GM18907 (cell line): ENCODE measurements around the gene PIH1D1.
"Not testable (repeated sequence)": the region's sequence is repeated elsewhere in the genome, so short reads cannot be mapped to it uniquely, and the experiment has no call there.

ENCODE experiments used
- ATAC-seq: cut with Tn5 transposase; IDR thresholded peaks from one replicate; pipeline ENCODE4 v1.9.1; 2021; ENCODE audit warnings: mild to moderate bottlenecking, moderate library complexity; ENCODE audit not compliant: unreplicated experiment

PIH1D1 gene

GRCh38 chr19:49481020-49481683 is 29.5 kb upstream of the PIH1D1 start:
- ATAC-seq = no peak

GRCh38 chr19:49479975-49480628 is 28.5 kb upstream of the PIH1D1 start:
- ATAC-seq = no peak

- no peak for ATAC-seq
Measured at GRCh38 chr19:49475995-49476880, 24.6 kb upstream of the PIH1D1 start.

- ATAC-seq = no peak
Measured at GRCh38 chr19:49475191-49475917, 23.7 kb upstream of the PIH1D1 start.

GRCh38 chr19:49474542-49474924 is 22.9 kb upstream of the PIH1D1 start:
- ATAC-seq = no peak

- ATAC-seq = peak; percentile 49
Measured at GRCh38 chr19:49473868-49474541, 22.4 kb upstream of the PIH1D1 start, which contains the start of gene FLT3LG. Gene FLT3LG, plus strand, starts transcription at chr19:49474215. Its CDS starts 425 bp downstream, at chr19:49474640.

GRCh38 chr19:49473501-49473867 is 21.9 kb upstream of the PIH1D1 start:
- ATAC-seq = not testable (repeated sequence)

GRCh38 chr19:49472936-49473335 is 21.3 kb upstream of the PIH1D1 start:
- ATAC-seq = no peak

GRCh38 chr19:49470615-49470978 is 19.0 kb upstream of the PIH1D1 start:
- no peak for ATAC-seq

GRCh38 chr19:49469828-49470614 is 18.4 kb upstream of the PIH1D1 start:
- peak; percentile 48 for ATAC-seq

GRCh38 chr19:49468746-49469447 is 17.3 kb upstream of the PIH1D1 start:
- ATAC-seq = peak; percentile 53

- ATAC-seq = no peak
Measured at GRCh38 chr19:49468199-49468598, 16.6 kb upstream of the PIH1D1 start.

- ATAC-seq = no peak
Measured at GRCh38 chr19:49465371-49465770, 13.8 kb upstream of the PIH1D1 start.

GRCh38 chr19:49463960-49464740 is 12.5 kb upstream of the PIH1D1 start:
- no peak for ATAC-seq

GRCh38 chr19:49462492-49462891 is 10.9 kb upstream of the PIH1D1 start:
- no peak for ATAC-seq

GRCh38 chr19:49461656-49462055 is 10.0 kb upstream of the PIH1D1 start:
- ATAC-seq = no peak

GRCh38 chr19:49461130-49461529 is 9.5 kb upstream of the PIH1D1 start:
- not testable (repeated sequence) for ATAC-seq

GRCh38 chr19:49459388-49459787 is 7.8 kb upstream of the PIH1D1 start:
- ATAC-seq = no peak
